Measurements from ENCODE around the gene SLC8A1.

SLC8A1 gene

DNA sequence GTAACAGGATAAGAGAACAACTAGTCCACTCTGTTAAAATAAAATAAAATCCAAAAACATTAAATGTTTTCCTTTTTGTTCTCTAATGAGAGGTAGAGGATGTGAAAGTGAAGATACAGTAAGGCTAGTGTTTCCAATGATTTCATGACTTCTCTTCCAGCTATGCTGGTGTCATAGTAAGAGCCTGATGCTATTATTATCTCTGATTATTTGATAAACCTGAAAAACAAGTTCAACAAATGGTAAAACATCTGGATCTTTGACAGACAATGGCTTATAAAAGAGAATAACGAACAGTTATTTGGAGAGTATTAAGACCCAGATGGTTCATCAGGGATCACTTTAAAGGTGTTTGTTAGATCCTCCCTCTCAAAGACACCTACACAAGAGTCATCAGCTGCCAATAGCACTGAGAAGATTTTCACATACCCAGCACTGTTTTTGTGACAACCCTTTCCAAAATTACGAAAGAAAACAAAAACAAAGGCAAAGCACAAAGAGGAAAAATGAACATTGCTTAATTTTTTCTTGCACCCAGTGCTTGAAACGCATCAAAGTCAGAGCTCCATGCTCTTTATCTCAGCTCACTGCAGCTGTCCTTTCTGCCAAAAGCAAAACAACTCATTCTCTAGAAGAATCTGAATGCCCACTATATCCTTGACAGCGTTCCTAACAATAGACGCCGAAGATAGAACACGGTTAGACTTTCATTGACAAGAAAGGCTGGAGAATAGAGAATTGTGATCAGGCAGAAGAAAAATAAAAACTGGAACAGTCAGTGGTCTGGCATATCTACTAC, 168.6 kb downstream of the SLC8A1 start:
- in situ Hi-C loops (cut with HindIII; ENCODE audit: low sequenced_read_pairs), result no loop called here

DNA sequence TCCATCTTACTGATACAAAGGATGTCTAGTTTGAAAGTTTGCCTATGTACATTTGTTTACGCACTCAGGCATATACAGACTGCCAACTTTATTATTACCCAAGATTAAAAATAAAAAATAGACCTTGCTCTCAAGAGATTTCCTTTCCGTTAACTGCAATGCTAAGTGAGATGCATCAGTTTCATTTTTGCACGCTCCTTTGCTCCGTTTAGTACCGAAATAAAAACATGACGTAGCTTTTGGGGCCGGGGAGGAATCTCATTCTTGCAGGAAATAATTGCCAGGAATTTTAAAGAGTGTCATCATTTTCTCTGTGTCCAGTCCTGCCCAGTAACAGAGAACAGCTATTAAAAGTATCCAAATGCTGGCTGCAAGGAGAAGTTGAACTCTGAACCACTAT, 169.5 kb downstream of the SLC8A1 start:
- in situ Hi-C loops (cut with HindIII; ENCODE audit: low sequenced_read_pairs), result no loop called here

DNA sequence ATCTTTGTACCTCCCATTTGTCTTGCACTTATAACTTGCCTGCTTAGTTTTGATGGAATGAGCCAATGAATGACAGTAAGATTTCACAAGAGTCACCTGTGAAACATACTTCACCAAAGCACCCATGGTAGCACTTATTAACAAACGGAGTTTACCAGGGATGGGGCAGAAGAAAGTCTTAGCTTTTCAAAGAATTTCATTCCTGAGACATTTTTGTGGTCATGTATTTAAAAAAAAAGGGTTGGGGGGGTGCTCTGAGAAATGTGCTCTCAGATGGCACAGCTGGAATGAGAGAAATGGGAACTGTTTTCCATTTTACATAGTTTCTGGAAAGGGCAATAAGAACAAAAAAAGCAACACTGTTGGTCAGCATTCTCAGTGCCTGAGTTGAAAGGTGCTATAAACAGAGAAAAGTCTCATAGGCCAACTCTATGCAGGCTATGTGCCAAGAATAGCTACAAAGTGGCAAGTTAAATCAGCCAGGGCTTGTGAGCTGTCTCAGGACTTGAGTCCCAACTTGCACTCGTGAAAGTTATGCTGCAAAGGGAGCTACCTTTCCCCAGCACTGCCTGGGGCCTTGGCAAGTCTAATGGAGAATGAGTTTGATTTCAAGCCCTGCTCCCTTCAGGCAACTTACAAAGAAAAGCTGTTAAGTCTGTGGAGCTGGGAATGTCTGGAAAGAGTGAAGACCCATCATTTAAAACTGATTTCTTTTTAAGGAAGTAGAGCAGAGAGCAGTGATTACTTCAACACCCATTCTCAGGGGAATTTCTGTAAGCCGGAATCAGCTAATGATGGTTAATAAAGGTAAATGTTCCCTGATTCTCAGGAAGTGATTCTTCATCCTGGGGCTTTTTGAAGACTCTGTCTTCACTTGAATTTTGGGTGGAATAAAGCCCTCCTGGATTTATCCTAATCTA, 170.6 kb downstream of the SLC8A1 start:
- in situ Hi-C loops (cut with HindIII; ENCODE audit: low sequenced_read_pairs), result no loop called here

DNA sequence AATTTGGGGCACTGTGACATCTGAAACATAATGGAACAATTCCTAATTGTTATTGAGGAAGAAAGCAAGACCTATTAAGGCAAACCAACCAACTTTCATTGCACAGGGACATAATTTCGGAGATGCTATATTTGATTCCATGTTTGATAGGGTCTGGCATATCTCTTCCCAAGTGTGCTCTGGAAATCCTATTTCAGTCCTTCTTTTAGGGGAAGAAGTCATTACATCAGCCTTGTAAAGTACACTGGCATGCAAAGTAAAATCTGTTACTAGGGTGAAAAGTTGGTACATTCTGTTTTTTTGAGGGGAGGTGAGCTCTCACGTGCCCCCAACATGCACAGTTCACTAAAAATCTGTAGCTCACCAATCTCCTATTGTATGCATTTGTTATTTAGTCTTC, 172.4 kb downstream of the SLC8A1 start:
- in situ Hi-C loops (cut with HindIII; ENCODE audit: low sequenced_read_pairs), result no loop called here

DNA sequence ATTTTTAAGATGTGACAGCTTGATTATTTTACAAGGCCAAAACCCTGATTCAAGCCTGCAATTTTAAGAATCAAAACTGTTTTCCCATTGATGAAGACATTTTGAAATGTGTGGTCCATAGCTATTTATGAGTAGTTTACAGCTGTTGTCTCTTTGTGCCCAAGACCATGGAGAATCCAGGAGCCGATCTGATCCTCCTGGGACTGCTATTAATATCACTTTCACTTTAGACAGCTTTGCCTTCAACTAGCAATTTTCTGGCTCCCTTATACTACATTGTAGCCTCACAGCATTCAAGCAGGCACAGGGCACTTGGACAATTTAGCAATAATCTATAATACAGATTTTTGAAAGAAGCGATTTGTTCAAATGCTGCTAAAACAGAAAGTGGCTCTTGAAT, 172.9 kb downstream of the SLC8A1 start:
- in situ Hi-C loops (cut with HindIII; ENCODE audit: low sequenced_read_pairs), result no loop called here

DNA sequence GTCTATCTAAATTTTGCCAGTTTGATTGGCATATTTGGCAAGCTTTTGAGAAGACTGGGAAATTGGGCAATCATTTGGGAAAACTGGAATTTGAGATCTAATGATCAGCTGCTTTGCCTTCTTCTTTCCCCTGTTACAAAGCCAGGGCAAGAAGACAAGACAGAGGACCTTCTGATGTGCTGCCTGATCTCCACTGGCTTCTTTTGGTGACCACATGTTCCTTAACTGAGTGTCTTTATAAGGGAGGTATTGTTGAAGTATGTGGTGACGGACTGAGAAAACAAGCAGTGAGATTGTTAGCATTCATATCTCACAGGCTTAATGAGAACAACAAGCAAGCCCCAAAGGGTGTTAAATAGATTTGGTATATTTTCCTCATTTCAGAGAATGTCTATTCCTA, 175.8 kb downstream of the SLC8A1 start:
- in situ Hi-C loops (cut with HindIII; ENCODE audit: low sequenced_read_pairs), result no loop called here

DNA sequence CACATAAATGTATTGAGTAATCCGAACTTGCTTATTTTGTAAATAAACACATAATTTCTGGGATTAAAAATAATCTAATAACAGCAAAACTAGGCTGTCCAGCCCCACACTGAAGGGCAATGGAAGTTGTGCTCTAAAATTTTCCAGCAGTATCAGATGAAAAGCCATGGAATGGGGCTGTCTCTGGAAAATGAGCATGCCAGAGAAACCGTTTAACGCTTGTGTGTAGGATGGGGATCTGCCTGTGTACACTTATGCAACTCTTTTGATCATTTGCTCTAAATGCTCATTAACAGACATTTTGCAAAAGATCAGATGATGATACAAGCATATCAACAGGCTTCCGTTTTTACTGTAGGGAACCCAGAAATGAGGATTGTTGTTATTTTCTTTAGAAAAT, 177.6 kb downstream of the SLC8A1 start:
- in situ Hi-C loops (cut with HindIII; ENCODE audit: low sequenced_read_pairs), result no loop called here

DNA sequence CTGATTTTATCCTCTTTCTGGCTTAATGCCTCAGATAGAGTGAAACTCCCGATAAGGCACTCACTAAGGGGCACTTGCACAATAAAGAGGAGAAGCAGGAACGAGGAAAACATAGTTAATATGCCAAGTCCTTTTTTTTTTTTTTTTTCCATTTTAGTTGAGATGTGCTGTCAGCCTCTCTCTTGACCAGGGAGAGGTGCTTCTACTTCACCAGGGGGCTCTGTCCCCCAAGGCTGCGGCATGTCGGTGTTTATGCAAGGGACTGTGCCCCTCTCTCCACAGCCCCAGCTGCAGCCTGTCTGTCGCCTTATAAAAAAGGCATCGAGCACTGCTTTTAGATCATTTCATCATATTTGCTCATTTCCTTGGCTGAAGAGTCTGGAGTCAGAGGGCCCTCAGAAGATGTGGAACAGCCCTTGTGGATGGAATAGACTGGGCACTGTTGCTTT, 178.1 kb downstream of the SLC8A1 start:
- in situ Hi-C loops (cut with HindIII; ENCODE audit: low sequenced_read_pairs), result no loop called here

DNA sequence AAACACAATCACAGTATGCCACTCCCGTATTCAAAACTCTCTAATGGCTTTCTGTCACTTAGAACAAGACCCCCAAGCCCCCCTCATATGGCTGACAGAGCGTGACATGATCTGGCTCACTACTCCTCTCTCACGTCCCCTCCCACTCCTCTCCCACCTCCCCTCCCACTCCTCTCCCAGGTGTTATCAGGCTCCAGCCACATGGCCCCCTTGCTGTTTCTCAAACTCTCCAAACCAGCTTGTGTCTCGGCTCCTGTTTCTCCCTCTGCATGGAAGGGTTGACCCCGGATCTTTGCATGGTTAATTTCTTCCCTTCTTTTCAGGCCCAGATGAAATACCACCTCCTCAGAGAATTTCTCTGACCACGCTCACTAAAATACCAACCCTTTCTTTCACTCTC, 180.8 kb downstream of the SLC8A1 start:
- in situ Hi-C loops (cut with HindIII; ENCODE audit: low sequenced_read_pairs), result no loop called here

DNA sequence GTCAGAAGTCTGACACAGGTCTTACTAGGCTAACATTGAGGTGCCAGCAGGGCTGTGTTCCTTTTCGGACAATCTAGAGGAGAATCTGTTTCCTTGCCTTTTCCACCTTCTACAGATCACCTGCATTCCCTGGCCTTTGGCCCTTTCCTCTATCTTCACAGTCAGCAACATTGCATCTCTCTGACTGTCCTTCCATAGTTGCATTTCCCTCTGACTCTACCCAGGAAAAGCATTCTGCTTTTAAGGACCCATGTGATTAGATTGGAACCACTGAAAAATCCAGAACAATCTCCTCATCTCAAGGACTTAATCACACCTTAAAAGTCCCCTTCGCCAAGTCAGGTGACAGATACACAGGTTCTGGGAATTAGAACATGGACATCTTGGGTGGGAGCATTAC, 181.5 kb downstream of the SLC8A1 start:
- in situ Hi-C loops (cut with HindIII; ENCODE audit: low sequenced_read_pairs), result no loop called here

DNA sequence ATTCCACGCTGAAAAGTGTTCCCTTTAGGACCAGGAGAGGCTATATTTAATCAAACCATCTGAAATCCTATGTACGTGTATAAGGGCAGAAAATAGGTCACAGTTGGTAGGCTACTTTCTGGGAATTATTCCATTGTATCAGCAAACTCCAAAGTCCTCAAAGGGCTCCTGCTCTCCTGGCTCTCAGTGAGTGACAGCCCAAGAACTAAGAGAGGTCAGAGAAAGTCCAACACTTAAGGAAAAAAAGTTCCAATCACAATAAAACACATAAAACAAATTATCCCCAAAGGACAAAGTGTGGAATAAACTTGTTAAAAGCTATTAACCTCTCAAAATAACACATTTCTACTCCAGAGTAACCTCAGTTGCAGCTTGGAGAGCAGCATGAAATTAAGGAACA, 183.3 kb downstream of the SLC8A1 start:
- in situ Hi-C loops (cut with HindIII; ENCODE audit: low sequenced_read_pairs), result no loop called here

DNA sequence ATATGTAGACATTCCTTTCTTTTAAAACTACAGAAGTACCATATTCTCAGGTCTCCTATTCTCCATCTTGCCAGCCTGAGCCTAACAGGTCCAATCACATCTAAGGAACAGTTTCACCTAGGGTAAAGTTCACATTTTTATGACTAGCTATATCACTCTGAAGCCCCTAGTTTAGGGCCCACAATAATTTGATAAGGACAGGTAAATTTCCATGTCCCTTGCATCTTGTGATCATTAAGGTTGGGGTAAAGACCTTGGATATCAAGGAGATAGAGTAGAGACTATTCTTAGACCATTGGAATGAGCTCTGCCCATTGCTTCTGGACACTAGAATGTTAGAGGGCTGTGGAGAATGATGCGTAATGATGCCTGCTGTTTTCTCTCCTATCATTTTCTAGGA, 185.7 kb downstream of the SLC8A1 start:
- in situ Hi-C loops (cut with HindIII; ENCODE audit: low sequenced_read_pairs), result no loop called here

DNA sequence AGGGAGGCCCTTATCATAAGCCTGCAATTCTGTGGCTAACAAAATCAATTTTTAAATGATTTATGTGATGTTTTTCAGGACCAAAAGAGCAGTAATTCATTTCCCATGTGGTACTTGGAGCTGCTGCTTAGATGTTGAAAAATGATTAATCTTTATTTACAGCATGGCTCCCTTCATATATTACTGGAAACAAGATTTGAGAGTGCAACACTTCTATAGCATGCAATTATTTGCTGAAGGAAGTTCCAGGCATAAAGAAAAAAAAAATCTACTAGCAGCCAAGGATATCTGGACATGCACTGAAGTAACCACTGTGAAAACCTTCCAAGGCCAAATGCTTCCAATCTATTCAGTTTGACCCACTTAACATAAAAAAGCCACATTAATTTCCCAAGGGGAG, 186.3 kb downstream of the SLC8A1 start:
- in situ Hi-C loops (cut with HindIII; ENCODE audit: low sequenced_read_pairs), result no loop called here

DNA sequence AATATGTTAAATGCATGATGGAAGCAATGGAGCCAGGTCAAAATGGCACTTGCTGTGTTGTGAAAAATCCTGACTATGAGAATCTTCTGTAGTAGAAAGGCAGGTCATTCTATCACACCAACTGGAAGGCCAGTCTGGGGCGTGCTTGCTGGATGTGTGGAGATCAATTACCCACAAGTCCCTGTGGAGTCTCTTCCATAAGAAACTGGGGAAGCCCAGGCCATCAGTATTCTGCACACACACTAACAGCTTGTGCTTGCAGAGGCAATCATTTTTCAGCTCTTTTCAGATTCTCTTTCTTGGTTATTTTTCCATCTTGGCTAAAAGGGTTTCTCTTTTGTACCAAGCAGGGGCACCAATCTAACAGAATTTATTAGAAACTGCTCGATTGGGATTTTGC, 190.8 kb downstream of the SLC8A1 start:
- in situ Hi-C loops (cut with HindIII; ENCODE audit: low sequenced_read_pairs), result no loop called here

DNA sequence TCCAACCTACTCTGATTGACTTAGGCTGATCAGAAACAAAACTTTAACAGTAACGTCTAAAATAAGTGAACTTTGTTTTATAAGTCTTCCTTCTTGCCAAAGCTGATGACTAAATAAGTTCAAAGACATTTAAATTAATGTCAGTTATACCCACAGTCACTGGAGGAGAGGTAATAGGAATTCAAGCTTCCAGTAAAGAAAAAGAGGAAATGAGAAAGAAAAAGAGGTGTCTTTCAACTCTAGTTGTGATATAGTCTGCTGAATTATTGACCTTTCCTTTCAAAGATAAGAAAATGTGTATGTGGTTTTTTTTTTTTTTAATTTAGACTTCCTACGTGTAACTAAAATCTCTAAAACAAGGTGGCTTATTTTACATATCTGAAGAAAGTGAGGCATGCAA, 191.5 kb downstream of the SLC8A1 start:
- in situ Hi-C loops (cut with HindIII; ENCODE audit: low sequenced_read_pairs), result no loop called here

DNA sequence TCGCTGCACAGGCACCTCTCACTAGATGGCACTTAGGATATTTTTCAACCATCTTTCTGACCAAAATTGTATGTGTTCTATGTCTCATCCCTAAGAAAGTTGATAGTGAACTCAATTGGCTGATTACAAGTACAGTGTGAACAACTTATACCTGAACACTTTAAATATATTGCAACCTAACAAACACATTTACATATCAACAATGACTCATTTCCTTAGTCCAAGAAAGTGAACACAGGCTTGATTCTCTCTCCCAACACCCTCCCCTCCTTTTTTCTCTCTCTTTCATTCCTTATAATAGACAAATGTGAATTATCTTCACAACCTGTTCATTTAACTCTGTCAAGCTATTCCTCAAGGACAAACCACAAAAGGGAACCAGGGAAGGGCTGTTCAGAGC, 192.0 kb downstream of the SLC8A1 start:
- in situ Hi-C loops (cut with HindIII; ENCODE audit: low sequenced_read_pairs), result no loop called here

DNA sequence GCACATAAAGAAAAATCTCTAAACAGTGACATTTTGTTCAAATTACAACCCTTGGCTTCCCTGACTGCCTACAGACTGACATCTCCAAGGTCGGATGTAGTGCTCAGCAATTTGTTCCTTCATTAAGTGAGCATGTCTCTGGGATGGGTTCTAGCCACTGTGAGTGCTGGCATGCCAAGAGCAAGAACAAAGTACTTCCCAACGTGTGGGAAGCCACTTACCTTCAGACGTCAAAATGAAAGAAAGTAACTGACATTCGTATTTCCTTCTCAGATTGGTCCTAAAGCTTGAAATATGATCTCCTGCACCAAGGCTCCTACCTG, 193.8 kb downstream of the SLC8A1 start:
- in situ Hi-C loops (cut with HindIII; ENCODE audit: low sequenced_read_pairs), result no loop called here

DNA sequence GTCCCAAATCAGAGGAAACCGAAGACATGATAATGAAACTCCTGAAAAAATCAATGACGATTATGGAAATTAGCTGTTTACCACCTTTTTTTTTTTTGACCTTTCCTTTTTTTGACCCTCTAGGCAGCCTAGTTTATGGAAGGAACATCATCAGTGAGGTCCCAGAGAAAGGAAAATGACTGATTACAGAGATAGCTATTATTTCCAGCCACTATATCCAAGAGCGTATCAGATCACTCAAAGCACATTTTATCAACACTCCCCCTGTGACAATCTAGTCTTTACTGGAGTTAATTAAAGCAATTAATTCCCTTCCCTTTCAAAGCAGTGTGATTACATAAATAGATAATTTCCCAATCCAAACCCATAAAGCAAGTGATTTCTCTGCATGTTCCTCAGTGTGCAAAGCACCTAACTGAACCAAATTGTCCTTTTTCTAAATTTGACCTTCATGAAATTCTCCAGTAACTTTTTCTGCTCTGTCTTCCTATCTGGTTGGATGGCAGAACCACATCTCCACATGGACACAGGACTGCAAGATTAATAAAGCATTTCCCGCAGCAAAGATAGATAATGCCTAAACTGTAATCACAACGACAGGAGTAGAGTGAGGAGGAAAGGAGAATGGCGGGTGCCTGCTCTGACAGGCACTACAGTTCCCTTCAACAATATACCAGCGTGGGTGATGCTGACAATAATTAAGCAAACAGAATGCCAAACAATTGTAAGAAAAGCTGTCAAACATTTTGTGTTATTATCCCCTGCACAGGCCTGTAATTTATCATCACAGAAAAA, 194.4 kb downstream of the SLC8A1 start:
- in situ Hi-C loops (cut with HindIII; ENCODE audit: low sequenced_read_pairs), result no loop called here

DNA sequence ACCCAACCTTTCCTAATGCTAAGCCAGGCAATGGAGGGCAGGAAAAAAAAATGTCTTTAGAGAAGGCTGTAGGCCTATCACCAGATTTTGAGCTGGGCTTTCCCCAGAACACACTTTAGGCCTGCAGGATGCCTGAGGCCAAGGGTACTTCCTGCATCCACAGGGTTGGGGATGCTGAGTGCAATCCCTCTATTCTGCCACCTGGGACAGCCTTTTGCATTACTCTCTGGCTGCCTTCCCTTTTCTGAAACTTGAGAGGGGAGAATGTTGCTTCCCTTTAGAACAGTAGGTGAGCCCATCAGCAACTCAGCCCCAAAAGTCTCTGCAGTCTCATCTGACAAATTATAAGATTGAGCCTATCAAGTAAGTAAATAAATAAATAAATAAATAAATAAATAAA, 195.2 kb downstream of the SLC8A1 start:
- in situ Hi-C loops (cut with HindIII; ENCODE audit: low sequenced_read_pairs), result no loop called here

DNA sequence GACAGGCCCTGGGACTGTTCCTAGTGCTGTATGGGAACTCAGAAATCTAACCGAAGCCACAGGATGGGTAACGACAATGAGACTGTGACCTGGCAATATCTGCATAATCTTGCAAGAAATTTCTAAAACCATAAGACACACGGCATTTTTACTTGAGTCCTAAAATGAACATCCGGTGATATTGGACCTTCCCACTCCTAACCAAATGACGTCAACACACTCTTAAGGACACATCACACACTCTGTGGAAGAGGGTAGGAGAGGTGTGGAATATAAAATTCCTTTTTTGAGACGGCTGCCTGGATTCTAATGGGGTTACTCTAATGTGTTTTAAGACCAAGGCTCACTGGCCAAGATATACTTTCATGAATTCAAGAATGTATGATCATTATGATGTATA, 195.9 kb downstream of the SLC8A1 start:
- in situ Hi-C loops (cut with HindIII; ENCODE audit: low sequenced_read_pairs), result no loop called here

DNA sequence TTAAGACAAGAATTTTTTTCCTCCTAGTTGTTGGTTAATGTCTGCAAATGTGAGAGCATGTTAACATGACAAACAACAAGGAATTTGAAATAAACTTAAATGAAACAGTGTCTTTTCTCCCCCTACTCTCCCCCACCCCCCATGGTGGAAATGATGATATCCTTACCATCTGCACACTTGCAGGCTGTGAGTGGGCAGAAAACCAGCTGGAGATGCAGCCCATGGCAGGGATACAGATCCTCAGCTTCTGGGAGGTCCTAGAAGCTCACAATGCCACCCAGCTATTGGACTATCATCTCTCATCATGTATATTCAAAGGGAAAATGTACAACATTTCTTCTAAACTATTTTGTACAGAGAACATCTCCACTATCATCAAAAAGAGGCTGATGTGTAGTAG, 196.8 kb downstream of the SLC8A1 start:
- in situ Hi-C loops (cut with HindIII; ENCODE audit: low sequenced_read_pairs), result no loop called here

All from DLD1 (cell line).